Activated CD8-positive, alpha-beta memory T cell treated with anti-CD3 and anti-CD28 coated beads, Interleukin-2, amount 50 U/mL, for 24 hours (primary cell): ENCODE results near the gene MBP.

ENCODE experiments used
- DNase-seq: peaks from one replicate; pipeline ENCODE4 v3.0.0-alpha.2; 2020; ENCODE audit errors: extremely low read depth

The MBP gene

GRCh38 chr18:77082316-77082955 lies 50.1 kb downstream of the MBP start:
- no peak for DNase-seq

- no peak for DNase-seq
Observed at GRCh38 chr18:77081390-77081778, 51.2 kb downstream of the MBP start.

GRCh38 chr18:77079954-77080682 lies 52.5 kb downstream of the MBP start:
- DNase-seq, result no peak

GRCh38 chr18:77079088-77079487 lies 53.5 kb downstream of the MBP start:
- DNase-seq, result no peak

- DNase-seq, result no peak
Observed at GRCh38 chr18:77078690-77079070, 53.9 kb downstream of the MBP start.

- DNase-seq, result no peak
Observed at GRCh38 chr18:77077941-77078689, 54.5 kb downstream of the MBP start.

- DNase-seq, result no peak
Observed at GRCh38 chr18:77077401-77077800, 55.2 kb downstream of the MBP start.

- DNase-seq, result no peak
Observed at GRCh38 chr18:77076111-77076510, 56.5 kb downstream of the MBP start.

GRCh38 chr18:77074431-77074830 lies 58.2 kb downstream of the MBP start:
- DNase-seq, result no peak

GRCh38 chr18:77073336-77074093 lies 59.1 kb downstream of the MBP start:
- no peak for DNase-seq

- DNase-seq, result no peak
Observed at GRCh38 chr18:77072566-77072965, 60.0 kb downstream of the MBP start.

- no peak for DNase-seq
Observed at GRCh38 chr18:77071711-77072292, 60.8 kb downstream of the MBP start.

- DNase-seq, result no peak
Observed at GRCh38 chr18:77071061-77071460, 61.5 kb downstream of the MBP start.

- no peak for DNase-seq
Observed at GRCh38 chr18:77070627-77071026, 62.0 kb downstream of the MBP start.

GRCh38 chr18:77069931-77070330 lies 62.7 kb downstream of the MBP start:
- DNase-seq, result no peak

- no peak for DNase-seq
Observed at GRCh38 chr18:77069482-77069881, 63.1 kb downstream of the MBP start.

GRCh38 chr18:77068321-77069312 lies 64.0 kb downstream of the MBP start:
- no peak for DNase-seq

- no peak for DNase-seq
Observed at GRCh38 chr18:77067291-77068061, 65.1 kb downstream of the MBP start.

GRCh38 chr18:77066689-77067088 lies 65.9 kb downstream of the MBP start:
- no peak for DNase-seq

- no peak for DNase-seq
Observed at GRCh38 chr18:77066101-77066500, 66.5 kb downstream of the MBP start.
